ENCODE data around the gene PELI3.

The PELI3 gene

DNA sequence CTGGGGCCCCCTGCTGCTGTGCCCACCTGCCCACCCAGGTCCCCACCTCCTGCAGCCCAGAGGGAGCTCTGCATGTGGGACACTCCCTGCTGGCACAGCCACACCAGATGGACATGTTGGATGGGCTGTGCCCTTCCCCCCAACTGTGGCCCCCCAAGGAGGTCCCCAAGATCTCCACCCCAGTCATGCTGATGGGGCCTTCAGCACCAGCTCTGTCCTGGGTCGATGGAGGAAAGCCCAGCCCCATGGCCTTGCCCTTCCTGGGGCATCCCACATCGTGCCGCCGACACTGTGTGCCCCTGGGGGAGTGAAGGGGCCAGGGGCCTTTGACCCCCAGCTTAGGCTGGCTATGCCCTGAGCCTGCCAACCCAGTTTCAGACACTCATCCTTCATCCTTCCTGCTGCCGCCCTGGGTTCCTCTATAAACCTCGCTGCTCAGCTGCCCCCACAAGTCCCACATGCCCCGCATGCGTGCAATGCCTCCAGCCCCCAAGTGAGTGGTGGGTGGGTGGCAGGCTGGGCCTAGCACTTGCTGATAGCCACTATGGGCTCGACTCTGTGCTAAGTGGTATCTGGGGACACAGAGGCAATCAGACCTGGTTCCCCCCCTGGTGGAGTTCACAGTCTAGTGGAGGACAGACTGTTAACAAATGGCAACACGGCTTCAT lies 9.6 kb downstream of the PELI3 start:
- DNase-seq, result no peak

DNA sequence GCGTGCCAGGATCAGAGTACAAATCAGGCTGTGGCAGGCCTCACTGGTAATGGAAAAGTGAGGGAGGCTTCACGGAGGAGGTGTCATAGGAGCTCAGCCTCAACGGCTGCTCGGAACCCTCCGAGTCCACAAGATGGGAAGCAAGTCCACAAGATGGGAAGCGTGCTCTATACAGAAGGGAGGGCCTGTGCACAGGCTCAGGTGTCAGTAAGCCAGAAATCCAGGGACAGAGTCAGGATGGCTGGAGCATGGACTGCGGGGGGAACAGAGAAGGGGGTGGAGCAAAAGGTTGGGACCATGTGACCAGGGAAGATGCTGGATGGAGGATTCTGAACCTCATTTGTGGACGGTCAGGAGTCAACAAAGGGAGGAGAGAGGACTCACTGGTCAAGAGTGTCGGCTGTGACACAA lies 10.1 kb downstream of the PELI3 start:
- no peak for DNase-seq

DNA sequence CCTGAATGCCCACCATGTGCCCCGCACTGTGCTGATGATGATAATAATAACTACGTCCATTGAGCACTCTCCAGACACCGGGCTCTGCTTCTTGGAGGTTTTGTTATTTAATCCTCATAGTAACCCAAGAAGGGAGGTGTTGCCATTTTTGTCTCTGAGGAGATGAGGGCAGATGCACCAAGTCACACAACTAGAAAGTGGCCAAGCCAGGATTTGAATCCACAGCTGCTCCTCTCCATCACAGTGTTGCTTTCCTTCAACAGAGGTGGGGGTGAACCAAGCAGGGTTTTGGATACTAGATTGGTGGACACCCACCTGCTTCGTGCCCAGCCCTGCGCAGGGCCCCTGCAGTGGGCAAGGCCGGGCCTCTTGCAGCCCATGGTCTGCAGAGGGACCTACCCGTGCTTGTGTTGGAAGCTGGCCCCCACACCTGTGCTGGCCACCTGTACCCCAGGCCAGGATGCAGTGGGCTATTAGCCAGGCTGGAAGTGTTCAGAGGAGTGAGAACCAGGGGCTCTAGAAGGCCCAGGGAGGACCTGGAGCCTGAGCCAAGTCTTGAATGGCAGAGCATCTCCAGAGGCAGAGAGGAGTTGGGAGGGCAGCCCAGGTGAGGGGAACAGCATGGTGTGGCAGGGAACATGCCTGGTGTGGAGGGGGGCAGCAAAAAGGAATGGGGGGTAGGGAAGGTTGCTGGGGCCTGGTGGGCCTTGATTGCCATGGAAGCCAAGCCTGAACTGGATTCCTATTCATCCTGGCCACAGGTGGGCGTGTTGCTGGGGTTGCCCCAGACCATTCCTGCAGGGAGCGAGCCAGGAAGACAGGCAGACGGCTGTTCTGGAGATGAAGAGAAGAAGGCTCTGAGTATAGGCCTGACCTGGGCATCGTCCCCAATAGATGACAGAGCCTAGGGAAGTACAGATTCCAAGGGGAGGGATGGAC lies 10.8 kb downstream of the PELI3 start:
- no peak for DNase-seq

DNA sequence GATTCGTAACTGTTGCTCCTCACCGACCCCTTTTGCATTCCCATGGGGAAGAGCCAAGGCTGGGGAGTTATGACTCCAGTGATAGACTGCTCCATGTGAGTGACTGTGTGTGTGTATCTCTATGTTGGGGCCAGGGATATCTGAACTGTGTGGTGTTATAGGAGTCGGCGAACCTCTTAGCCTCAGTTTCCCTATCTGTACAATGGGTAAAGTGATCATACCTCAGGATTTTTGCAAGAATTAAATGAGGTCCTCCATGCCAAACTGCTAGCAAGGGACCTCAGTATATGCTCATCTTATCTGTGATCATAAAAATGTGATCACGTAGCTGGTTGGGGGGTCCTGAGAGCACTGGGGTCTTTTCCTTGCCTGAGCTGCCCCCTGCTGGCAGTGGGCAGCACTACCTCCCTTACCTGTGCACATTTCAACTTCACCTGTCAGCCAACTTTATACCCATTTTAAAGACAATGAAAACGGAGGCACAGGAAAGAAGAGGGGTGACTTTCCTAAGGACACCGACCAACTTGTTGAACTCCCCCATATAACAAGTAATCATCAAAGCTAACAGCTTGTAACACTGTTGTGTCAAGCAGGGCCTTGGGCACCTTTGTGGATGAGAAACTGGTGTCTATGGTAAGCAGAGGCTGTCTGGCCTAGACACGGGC lies 12.2 kb downstream of the PELI3 start:
- no peak for DNase-seq

DNA sequence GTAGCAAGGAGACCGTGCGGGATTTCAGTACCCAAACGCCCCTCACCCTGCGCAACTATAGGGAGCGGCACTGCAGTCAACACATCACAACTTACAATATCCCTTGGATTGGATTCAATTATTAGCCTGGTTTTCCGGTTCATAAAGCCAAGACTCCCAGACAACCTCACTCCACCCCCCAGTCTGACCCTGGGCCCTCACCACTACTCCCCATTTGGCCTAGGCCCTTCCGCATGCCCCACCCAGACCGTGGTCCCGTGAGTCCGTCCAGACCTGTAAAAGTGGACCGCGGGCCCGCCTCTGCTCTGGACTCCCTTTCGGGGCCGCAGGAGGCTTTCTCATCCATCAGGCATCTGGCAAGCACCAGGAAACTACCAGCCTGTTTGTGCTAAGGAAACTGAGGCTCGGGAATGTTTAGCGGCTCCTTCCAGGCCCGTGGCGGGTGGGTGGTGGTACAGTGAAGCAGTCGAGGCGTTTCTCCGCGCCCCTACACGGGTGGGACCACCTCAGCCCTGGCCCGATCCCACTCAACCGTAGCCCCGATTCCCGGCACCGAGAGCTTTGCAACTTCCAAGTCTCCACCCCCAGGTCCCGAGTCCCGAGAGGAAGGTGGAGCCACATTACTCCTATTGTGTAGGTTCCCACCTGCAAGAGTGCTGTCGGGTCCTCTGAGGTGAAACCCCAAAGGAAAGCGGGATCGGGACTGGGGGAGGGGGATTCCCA lies 12.8 kb downstream of the PELI3 start:
- peak; percentile 43 for DNase-seq

DNA sequence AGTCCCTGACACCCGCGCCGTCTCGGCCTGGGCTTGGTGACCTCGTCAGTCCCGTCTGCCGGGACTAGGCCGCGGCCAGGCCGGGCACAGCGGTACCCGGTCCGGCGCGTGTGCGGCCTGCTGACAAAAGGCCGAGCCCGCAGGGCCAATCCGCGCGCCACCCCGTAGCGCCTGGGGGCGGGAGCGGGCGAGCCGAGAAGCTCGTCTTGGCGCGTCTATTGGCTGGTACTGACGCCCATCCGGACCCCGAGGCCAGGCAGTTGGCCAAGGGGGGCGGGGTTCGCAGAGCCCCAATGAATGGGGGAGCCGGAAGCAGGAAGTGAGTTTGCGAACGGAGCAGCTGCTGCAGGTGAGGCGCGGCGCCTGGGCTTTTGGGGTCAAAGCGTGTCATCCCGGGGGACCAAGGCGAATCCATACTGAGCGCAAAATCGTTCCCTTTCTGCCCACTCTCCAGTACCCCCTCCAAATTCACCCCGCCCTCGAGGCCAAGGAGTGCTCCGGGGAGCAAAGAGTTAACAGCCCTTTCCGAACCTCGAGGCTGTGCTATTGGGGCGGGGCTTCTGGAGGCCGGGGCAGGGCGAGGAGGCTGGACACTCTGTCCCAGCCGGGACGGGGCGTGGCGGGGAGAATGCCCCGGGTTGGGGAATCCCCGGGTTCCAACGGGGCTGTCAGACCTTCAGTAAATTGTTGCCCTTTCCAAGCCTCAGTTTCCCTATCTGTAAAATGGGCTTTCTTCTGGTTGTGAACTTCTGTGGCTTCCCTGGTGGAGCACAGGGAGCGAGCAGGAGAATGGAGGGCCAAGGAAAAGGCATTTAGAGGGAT lies 13.6 kb downstream of the PELI3 start, which contains the start of gene DPP3:
Gene DPP3, plus strand, starts transcription at position 318 of the 822 bp plus-strand sequence. CDS start 1,767 bp downstream, outside the sequence.
- DNase-seq, result peak; percentile 99

DNA sequence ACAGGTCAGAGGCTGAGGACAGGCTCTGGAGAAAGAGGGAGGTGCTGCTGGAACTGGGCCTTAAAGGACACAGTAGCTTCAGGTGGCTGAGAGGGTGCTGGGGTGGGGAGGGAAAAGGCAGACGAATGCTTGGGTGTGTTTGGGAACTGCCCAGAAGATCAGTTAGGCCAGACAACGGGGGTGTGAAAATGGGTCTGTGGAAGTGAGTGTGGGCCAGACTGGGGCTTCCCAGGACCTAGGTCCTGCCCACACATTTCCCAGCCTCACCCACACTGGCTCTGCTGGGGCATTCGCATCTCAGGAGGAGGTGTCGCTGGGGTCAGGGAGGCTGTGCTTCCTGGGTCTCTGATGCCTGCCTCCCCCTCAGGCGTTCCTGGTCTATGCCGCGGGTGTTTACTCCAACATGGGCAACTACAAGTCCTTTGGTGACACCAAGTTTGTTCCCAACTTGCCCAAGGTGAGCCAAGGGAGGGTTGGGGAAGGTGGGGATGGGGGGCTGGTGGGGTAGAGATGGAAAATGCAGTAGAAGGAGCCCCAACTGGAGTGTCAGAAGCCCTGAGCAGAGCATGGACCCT lies 18.2 kb downstream of the PELI3 start:
- DNase-seq, result no peak

DNA sequence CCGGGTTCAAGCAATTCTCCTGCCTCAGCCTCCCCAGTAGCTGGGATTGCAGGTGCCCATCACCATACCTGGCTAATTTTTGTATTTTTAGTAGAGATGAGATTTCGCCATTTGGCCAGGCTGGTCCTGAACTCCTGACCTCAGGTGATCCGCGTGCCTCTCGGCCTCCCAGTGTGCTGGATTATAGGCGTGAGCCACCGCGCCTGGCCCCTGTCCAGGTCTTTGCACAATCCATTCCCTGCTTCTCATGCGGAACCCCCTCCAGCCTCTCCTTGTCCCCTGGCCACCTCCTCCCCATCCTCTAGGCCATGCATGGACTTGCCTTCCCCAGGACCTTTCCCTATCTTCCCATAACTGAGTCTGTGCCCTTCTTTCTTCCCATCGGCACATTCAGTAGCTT lies 22.3 kb downstream of the PELI3 start:
- no peak for DNase-seq

DNA sequence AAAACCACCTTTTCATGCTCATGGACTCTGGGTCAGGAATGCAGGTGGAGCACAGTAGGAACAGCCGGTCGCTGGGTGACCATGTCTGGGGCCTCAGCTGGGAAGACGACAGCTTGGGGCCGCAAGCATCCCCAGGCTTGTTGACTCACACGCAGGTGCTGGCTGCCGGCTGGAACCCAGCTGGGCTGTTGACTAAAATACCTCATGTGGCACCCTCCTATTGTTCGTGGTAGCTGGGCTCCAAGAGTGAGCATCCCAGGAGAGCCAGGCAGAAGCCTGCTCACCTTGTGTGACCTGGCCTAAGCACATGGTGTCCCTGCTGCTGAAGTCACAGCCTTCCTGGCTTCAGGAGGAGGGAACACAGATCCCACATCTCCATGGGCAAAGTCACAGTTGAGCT lies 22.9 kb downstream of the PELI3 start:
- DNase-seq, result no peak

DNA sequence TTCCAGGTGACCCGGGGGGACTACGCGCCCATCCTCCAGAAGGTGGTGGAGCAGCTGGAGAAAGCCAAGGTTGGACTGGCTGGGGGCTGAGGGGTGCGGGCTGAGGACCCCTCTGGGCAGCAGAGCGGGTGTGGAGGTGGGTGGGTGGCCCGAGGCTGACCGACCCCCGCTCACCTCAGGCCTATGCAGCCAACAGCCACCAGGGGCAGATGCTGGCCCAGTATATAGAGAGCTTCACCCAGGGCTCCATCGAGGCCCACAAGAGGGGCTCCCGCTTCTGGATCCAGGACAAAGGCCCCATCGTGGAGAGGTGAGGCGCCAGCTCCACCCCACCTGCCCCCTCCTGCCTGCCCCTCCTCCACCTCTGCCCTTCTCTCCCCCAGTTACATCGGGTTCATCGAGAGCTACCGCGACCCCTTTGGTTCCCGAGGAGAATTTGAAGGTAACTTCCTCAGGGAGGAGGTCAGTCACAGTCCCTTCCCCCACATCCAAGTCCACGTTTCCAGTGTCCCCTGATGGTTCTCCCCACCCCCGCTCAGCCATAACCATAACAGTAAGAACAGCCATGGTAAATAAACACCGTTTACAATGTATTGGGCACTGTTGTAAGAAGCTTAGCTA lies 24.7 kb downstream of the PELI3 start:
- DNase-seq, result no peak

DNA sequence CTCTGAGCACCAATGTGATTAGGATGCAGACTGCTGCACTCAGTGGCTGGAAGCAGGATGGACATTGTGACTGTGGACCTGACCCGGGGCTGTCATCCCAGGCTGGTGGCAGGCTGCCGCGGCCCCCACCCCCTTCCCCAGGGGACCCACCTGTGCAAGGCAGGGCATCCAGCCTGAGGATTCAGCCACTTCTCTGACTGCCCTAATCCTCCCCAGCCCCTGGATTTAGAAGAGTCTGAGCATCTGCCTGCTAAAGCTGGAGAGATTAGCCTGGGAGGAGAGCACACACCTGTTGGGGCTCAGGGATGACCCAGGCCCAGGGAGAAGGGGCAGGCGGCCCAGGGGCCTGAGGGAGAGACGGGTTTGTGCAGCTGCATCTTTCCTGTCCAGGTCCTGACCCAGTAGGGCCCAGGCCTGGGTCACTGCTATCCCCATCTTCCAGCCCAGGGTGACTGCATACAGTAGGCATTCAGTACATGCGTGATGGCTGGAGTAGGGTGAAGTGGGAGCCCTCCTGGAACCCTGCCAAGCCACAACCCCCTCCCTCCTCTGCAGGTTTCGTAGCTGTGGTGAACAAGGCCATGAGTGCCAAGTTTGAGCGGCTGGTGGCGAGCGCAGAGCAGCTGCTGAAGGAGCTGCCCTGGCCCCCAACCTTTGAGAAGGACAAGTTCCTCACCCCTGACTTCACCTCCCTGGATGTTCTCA lies 25.6 kb downstream of the PELI3 start:
- DNase-seq, result no peak

DNA sequence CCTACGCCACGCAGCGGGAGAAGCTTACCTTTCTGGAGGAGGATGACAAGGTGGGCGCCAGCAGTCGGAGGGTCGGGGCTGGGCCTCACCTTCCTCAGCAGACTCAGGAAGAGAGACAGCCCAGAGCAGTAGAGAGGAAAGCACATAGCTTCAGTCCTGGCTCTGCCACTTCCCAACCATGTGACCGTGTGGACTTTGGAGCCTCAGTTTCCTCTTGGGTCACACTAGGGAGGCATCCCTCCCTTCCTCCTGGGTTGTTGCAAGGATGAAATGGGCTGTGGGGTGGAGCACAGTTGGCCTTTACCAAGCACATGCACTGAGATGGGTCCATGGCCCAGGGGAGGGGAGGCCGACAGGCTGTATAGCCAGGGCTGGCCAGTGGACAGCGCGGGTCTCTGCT lies 26.4 kb downstream of the PELI3 start:
- DNase-seq, result no peak

DNA sequence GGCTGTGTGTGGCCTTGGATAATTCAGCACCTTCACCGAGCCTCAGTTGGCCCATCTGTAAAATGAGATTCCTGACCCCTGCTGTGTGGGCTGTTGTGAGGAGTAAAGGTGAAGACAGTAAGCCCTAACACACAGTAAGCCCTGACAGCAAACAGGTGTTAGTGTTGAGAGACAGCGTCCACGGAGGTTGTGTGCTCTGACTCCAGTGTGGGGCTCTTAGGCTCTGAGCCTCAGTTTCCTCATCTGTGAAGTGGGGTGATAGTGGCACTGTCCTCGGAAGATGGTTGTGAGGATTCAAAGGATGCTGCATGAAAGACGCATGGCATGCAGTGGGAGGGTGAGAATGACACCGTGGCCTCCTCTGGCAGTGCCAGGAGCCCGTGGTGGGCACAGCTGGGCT lies 27.8 kb downstream of the PELI3 start:
- no peak for DNase-seq

DNA sequence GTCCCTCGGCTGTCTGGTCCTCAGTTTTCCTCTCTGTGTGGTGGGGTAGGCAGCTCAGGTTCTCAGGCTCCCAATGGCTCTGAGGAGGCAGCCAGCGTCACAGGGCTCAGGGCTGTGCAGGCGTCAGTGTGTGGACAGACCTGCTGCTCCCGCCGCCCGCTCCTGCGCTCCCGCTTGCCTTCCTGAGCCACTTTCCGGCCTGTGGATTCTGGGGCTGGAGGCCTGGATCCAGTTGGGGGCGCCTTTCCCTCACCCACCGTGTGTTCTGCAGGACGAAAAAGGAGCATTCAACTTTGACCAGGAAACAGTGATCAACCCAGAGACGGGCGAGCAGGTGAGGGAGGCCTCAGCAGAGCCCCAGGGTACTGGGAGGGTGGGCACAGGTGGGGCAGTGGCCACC lies 28.2 kb downstream of the PELI3 start:
- no peak for DNase-seq

DNA sequence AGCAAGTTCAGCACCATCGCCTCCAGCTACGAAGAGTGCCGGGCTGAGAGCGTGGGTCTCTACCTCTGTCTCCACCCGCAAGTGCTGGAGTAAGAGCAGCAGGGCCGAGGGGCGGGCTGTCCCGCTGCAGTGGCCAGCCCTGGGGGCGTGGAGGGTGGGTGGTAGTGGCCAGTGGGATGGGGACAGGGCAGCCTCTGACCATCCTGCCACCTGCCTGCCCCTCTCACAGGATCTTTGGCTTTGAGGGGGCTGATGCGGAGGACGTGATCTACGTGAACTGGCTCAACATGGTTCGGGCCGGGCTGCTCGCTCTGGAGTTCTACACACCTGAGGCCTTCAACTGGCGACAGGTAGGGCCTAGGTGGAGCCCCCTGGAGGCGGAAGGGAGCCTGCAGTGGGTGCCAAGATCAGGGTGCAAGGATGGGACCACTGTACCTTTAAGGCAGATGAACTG lies 28.7 kb downstream of the PELI3 start:
- DNase-seq, result no peak

DNA sequence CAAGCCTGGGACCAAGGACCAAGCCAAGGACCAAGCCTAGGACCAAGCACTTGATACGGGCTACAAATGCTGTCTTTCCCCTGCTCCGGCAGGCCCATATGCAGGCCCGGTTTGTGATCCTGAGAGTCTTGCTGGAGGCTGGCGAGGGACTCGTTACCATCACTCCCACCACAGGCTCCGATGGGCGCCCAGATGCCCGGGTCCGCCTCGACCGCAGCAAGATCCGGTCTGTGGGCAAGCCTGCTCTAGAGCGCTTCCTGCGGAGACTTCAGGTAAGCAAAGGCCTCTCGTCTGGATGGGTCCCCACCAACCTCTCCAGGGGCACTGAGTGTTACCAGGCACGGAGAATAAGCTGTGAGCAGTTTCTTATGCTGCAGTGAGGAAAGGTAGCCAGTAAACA lies 30.5 kb downstream of the PELI3 start:
- no peak for DNase-seq

DNA sequence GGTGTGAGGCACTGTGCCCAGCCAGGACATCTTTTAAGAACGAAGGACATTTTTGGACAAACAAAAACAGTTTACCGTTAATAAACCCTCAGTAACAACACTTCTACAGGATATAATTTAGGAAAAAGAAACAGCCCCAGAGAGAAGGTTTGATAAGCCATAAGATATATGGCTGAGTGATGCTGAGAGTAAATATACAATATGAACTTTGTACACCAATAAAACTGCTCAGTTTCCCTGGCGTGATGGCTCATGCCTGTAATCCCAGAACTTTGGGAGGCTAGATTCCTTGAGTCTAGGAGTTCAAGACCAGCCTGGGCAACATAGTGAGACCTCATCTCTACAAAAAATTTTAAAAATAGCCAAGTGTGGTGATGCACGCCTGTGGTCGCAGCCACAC lies 31.8 kb downstream of the PELI3 start:
- DNase-seq, result no peak

DNA sequence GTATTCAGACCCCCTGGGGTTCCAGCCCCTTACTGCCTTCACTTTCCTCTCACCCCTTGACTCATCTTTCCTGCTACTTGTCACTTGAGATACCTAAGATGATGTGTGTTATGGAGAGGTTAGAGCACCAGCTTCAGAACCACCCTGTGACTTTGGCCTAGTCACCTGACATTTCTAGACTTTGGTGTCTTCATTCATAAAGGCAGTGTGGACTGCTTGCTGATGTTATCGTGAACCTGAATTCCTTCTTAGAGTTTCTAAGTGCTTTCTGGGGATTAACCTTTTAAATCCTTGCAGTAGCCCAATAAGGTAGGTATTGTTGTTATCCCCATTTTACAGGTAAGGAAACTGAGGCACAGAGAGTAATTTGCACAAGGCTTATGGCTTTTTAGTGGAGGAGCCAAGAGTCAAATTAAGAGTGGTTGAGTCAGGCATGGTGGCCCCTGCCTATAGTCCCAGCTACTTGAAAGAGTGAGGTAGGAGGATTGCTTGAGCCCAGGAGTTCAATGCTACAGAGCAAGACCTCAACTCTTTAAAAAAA lies 38.6 kb downstream of the PELI3 start:
- no peak for DNase-seq

DNA sequence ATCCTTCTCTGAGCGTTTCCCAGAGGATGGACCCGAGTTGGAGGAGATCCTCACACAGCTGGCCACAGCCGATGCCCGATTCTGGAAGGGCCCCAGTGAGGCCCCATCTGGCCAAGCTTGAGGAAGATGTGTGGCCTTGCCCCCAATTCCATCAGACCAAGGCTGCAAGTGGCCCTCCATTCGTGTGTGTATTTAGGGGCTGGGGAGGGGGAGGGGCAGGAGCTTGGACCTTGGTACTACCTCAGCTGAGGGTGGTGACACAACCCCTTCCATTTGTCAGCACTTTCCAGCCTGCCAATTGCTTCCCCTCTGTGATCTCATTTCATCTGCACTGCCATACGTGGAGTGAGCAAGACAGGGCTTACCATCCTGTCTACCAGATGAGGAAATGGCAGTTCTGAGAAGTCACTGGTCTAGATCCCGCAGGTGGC lies 42.4 kb downstream of the PELI3 start:
- no peak for DNase-seq
